Measurements from ENCODE around the gene ACAP1. TPM values are rescaled to one million over a fixed set of nuclear protein-coding genes. Genes with fewer than 3 reads are reported as not detected.

Gene ACAP1
- total RNA-seq, 4 donors from 2014 or later, result 0.70 to 12.4 (median 4.5) TPM

GRCh38 chr17:7307686-7308624, 28.4 kb upstream of the ACAP1 start:
- TF ChIP-seq POLR2AphosphoS5 (IDR thresholded peaks at IDR 0.05) (no peak), EP300 (IDR thresholded peaks at IDR 0.05) (no peak), POLR2A (IDR thresholded peaks at IDR 0.05) (no peak)
- TF ChIP-seq, protein P1, sequence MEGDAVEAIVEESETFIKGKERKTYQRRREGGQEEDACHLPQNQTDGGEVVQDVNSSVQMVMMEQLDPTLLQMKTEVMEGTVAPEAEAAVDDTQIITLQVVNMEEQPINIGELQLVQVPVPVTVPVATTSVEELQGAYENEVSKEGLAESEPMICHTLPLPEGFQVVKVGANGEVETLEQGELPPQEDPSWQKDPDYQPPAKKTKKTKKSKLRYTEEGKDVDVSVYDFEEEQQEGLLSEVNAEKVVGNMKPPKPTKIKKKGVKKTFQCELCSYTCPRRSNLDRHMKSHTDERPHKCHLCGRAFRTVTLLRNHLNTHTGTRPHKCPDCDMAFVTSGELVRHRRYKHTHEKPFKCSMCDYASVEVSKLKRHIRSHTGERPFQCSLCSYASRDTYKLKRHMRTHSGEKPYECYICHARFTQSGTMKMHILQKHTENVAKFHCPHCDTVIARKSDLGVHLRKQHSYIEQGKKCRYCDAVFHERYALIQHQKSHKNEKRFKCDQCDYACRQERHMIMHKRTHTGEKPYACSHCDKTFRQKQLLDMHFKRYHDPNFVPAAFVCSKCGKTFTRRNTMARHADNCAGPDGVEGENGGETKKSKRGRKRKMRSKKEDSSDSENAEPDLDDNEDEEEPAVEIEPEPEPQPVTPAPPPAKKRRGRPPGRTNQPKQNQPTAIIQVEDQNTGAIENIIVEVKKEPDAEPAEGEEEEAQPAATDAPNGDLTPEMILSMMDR (IDR thresholded peaks at IDR 0.05), result peak in 1 of 2 donors; percentile 25

GRCh38 chr17:7308625-7309433, 27.5 kb upstream of the ACAP1 start:
- WGBS, result under 1% methylated on average over 14 of the region's 14 CpGs
- DNase-seq (ENCODE audit: low spot score in 2 of 2), result peak in 1 of 2 donors; percentile 89
- H3K4me3 ChIP-seq, result peak overlapping the region; percentile 86
- H3K4me1 ChIP-seq, result peaks cover 49% of the 10 kb centered on the region
- H3K9me3 ChIP-seq, result no peaks in the 10 kb centered on the region
- H3K36me3 ChIP-seq, result peaks cover 45% of the 10 kb centered on the region
- no peaks in the 10 kb centered on the region for H3K27me3 ChIP-seq
- H3K27ac ChIP-seq, result peak overlapping the region; percentile 96
- TF ChIP-seq POLR2AphosphoS5 (IDR thresholded peaks at IDR 0.05) (no peak), POLR2A (IDR thresholded peaks at IDR 0.05) (peak in 1 of 2 donors; percentile 14), EP300 (IDR thresholded peaks at IDR 0.05) (no peak)

More at GRCh38 chr17:7307686-7308624, 28.4 kb upstream of the ACAP1 start:
- peak in 1 of 2 donors; percentile 88 for DNase-seq (ENCODE audit: low spot score in 2 of 2)
- peaks cover 36% of the 10 kb centered on the region for H3K36me3 ChIP-seq
- WGBS, result 1% methylated on average over 22 of the region's 104 CpGs
- no peaks in the 10 kb centered on the region for H3K27me3 ChIP-seq
- H3K9me3 ChIP-seq, result no peaks in the 10 kb centered on the region
- peak overlapping the region; percentile 96 for H3K27ac ChIP-seq
- peaks cover 40% of the 10 kb centered on the region for H3K4me1 ChIP-seq
- H3K4me3 ChIP-seq, result peak overlapping the region; percentile 86

GRCh38 chr17:7309628-7310027, 26.7 kb upstream of the ACAP1 start:
- Histone ChIP-seq H3K36me3 (peaks cover 47% of the 10 kb centered on the region), H3K27ac (peak overlapping the region; percentile 96), H3K4me1 (peaks cover 57% of the 10 kb centered on the region), H3K4me3 (peak overlapping the region; percentile 86), H3K9me3 (no peaks in the 10 kb centered on the region), H3K27me3 (no peaks in the 10 kb centered on the region)
- 88% methylated on average over 12 of the region's 12 CpGs for WGBS
- no peak for DNase-seq (ENCODE audit: low spot score in 2 of 2)
- TF ChIP-seq POLR2AphosphoS5 (IDR thresholded peaks at IDR 0.05) (no peak), POLR2A (IDR thresholded peaks at IDR 0.05) (no peak), EP300 (IDR thresholded peaks at IDR 0.05) (no peak)
- TF ChIP-seq, protein P1 (IDR thresholded peaks at IDR 0.05), result no peak

DNA sequence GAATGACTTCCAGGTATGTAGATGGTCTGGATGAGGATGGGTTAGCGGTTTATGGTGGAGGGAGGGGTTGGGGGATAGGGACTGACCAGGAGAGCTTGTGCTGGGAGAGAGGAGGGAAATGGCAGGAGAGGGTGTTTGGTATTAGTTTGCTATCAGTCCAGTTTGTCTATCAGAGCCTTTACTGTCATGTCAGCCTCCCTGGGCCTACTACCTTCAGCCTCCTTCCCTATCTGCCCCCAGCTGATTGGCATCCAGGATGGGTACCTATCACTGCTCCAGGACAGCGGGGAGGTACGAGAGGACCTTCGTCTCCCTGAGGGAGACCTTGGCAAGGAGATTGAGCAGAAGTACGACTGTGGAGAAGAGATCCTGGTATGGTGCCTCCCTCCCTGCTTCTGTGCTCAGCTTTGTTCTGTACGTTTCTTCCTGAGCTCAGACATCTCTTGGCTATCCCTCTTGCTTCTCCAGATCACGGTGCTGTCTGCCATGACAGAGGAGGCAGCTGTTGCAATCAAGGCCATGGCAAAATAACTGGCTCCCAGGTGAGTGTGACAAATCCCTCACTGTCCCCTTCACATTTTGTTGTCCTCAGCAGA, 25.1 kb upstream of the ACAP1 start:
- no peaks in the 10 kb centered on the region for H3K9me3 ChIP-seq
- TF ChIP-seq EP300 (IDR thresholded peaks at IDR 0.05) (no peak), POLR2AphosphoS5 (IDR thresholded peaks at IDR 0.05) (no peak), POLR2A (IDR thresholded peaks at IDR 0.05) (no peak)
- TF ChIP-seq, protein P1 (IDR thresholded peaks at IDR 0.05), result no peak
- H3K36me3 ChIP-seq, result peaks cover 47% of the 10 kb centered on the region
- no peak for DNase-seq (ENCODE audit: low spot score in 2 of 2)
- no peak overlapping the region for H3K27ac ChIP-seq
- WGBS, result 73% methylated on average over 7 of the region's 7 CpGs
- peaks cover 67% of the 10 kb centered on the region for H3K4me1 ChIP-seq
- no peak overlapping the region for H3K4me3 ChIP-seq
- H3K27me3 ChIP-seq, result no peaks in the 10 kb centered on the region

GRCh38 chr17:7312432-7313087, 23.8 kb upstream of the ACAP1 start:
- Histone ChIP-seq H3K9me3 (no peaks in the 10 kb centered on the region), H3K36me3 (peaks cover 53% of the 10 kb centered on the region), H3K4me3 (no peak overlapping the region), H3K4me1 (peaks cover 67% of the 10 kb centered on the region), H3K27ac (no peak overlapping the region), H3K27me3 (no peaks in the 10 kb centered on the region)
- DNase-seq (ENCODE audit: low spot score in 2 of 2), result no peak
- 80% methylated on average over 7 of the region's 7 CpGs for WGBS
- TF ChIP-seq, protein P1 (IDR thresholded peaks at IDR 0.05), result no peak
- TF ChIP-seq POLR2AphosphoS5 (IDR thresholded peaks at IDR 0.05) (no peak), POLR2A (IDR thresholded peaks at IDR 0.05) (no peak), EP300 (IDR thresholded peaks at IDR 0.05) (no peak)
